OCI-LY7 (cell line): ENCODE measurements around the gene HPSE2.

Experiments used
- EZH2phosphoT487 ChIP-seq: fragments of 200-600 bp; sonication (generic); IDR thresholded peaks from 2 replicates; pipeline ENCODE4 v1.6.1; 2018; ENCODE audit warnings: low read depth, borderline replicate concordance, mild to moderate bottlenecking, mixed run types, antibody characterized with exemption, low read length, moderate library complexity, mixed read lengths
- TF ChIP-seq, protein P1 (sequence below): fragments of 200-600 bp; sonication (generic); conservative IDR thresholded peaks from 2 replicates; pipeline ENCODE4 v1.5.1; 2014; ENCODE audit warnings: mild to moderate bottlenecking, antibody characterized with exemption, low read length, moderate library complexity, mixed read lengths

GRCh38 chr10:98676895-98677294 lies 558.8 kb downstream of the HPSE2 start:
- TF ChIP-seq, protein P1, sequence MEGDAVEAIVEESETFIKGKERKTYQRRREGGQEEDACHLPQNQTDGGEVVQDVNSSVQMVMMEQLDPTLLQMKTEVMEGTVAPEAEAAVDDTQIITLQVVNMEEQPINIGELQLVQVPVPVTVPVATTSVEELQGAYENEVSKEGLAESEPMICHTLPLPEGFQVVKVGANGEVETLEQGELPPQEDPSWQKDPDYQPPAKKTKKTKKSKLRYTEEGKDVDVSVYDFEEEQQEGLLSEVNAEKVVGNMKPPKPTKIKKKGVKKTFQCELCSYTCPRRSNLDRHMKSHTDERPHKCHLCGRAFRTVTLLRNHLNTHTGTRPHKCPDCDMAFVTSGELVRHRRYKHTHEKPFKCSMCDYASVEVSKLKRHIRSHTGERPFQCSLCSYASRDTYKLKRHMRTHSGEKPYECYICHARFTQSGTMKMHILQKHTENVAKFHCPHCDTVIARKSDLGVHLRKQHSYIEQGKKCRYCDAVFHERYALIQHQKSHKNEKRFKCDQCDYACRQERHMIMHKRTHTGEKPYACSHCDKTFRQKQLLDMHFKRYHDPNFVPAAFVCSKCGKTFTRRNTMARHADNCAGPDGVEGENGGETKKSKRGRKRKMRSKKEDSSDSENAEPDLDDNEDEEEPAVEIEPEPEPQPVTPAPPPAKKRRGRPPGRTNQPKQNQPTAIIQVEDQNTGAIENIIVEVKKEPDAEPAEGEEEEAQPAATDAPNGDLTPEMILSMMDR: no peak
- no peak for TF ChIP-seq EZH2phosphoT487
